Smooth muscle cell (in vitro differentiated cells): Measurements from ENCODE around the gene TMEM18. TPM values are rescaled to one million over a fixed set of nuclear protein-coding genes. Genes with fewer than 3 reads are reported as not detected.

Experiments
- DNase-seq: peaks from one replicate; lab custom pipeline; 2025; ENCODE audit not compliant: unreplicated experiment; lab: John Stamatoyannopoulos, UW
- H2AFZ ChIP-seq: fragments of 200-600 bp; sonication (generic); 2 replicates; pipeline ENCODE4 v1.6.0; 2016; ENCODE audit warnings: antibody characterized with exemption, low read depth, mild to moderate bottlenecking
- H3F3A ChIP-seq: fragments of 200-600 bp; sonication (generic); 2 replicates; pipeline ENCODE4 v1.6.0; 2017; ENCODE audit warnings: antibody characterized with exemption, low read depth
- H3K27ac ChIP-seq: fragments of 200-600 bp; sonication (generic); 2 replicates; pipeline ENCODE4 v1.5.1; 2016; ENCODE audit warnings: low read depth, mild to moderate bottlenecking
- H3K27me3 ChIP-seq: fragments of 200-600 bp; sonication (generic); 2 replicates; pipeline ENCODE4 v1.6.1; 2016; ENCODE audit warnings: low read depth, mild to moderate bottlenecking
- H3K36me3 ChIP-seq: fragments of 200-600 bp; sonication (generic); 2 replicates; pipeline ENCODE4 v1.5.1; 2016; ENCODE audit warnings: low read depth
- H3K4me1 ChIP-seq: fragments of 200-600 bp; sonication (generic); 2 replicates; pipeline ENCODE4 v1.5.1; 2016; ENCODE audit warnings: low read depth
- H3K4me2 ChIP-seq: fragments of 200-600 bp; sonication (generic); 2 replicates; pipeline ENCODE4 v1.6.0; 2016; ENCODE audit warnings: mild to moderate bottlenecking
- H3K4me3 ChIP-seq: fragments of 200-600 bp; sonication (generic); 2 replicates; pipeline ENCODE4 v1.5.1; 2016; ENCODE audit warnings: mild to moderate bottlenecking
- H3K79me2 ChIP-seq: fragments of 200-600 bp; sonication (generic); 2 replicates; pipeline ENCODE4 v1.6.0; 2016; ENCODE audit warnings: low read depth, mild to moderate bottlenecking
- H3K9ac ChIP-seq: fragments of 200-600 bp; sonication (generic); 2 replicates; pipeline ENCODE4 v1.6.0; 2016; ENCODE audit warnings: low read depth
- H3K9me3 ChIP-seq: fragments of 200-600 bp; sonication (generic); replicated peaks from 2 replicates; pipeline ENCODE4 v1.5.1; 2016; ENCODE audit warnings: low read depth
- H4K20me1 ChIP-seq: fragments of 200-600 bp; sonication (generic); 2 replicates; pipeline ENCODE4 v1.6.0; 2016; ENCODE audit warnings: low read depth
- CTCF ChIP-seq: fragments of 200-600 bp; sonication (generic); IDR thresholded peaks from 2 replicates; pipeline ENCODE4 v1.5.1; 2017; ENCODE audit warnings: borderline replicate concordance, mild to moderate bottlenecking, antibody characterized with exemption; ENCODE audit not compliant: insufficient read depth, poor library complexity, severe bottlenecking
- WGBS: methylation state at CpG from one replicate; pipeline ENCODE4 v1.1.7; 2016; ENCODE audit warnings: low lambda C conversion rate; 5-methylcytosine and 5-hydroxymethylcytosine counted together
- polyA plus RNA-seq: library from polyadenylated mRNA; unstranded; fragments of >200 nt; fragmentation: Nextera tagmentation; extraction: Ambion mirVana; gene quantifications from 2 replicates; pipeline ENCODE4 v1.2.1, GENCODE V29; 2016
- total RNA-seq: library from RNA; depleted of rRNA; stranded (reverse); fragments of >200 nt; gene quantifications from 2 replicates; pipeline ENCODE4 v1.2.3, GENCODE V29; 2014

TMEM18 gene
- total and polyA plus RNA-seq, 2 experiments from 2014 or later: 18.3 to 29.1 TPM

GRCh38 chr2:671787-672605, 5.2 kb downstream of the TMEM18 start:
- Histone ChIP-seq H3K36me3 (peaks cover 3% of the 10 kb centered on the region), H4K20me1 (peaks cover 40% of the 10 kb centered on the region), H3K27ac (no peak overlapping the region), H3K9me3 (no peaks in the 10 kb centered on the region), H3K4me1 (peaks cover 4% of the 10 kb centered on the region), H3F3A (peaks cover 6% of the 10 kb centered on the region), H3K9ac (no peak overlapping the region), H3K4me3 (no peak overlapping the region), H3K27me3 (no peaks in the 10 kb centered on the region), H2AFZ (no peak overlapping the region), H3K79me2 (peaks cover 23% of the 10 kb centered on the region), H3K4me2 (no peak overlapping the region)
- no peak for DNase-seq
- TF ChIP-seq CTCF: no peak
- WGBS: 91% methylated on average over 15 of the region's 18 CpGs

DNA sequence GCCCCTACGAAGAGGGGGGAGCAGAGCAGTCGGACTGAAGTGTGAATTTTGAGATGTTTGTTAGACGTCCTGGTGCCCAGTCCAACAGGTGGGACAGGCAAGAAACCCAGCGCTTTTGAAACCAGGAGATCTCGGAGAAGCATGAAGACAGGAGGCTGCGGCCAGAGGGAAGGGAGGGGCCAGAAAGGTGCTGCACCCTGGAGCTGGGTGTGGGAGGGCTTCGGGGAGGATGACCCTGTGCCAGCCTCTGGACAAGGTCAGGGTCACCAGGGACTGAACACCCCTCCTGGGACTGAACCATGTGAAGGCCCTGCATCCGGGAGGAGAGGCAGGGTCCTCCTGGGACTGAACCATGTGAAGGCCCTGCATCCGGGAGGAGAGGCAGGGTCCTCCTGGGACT, 6.1 kb downstream of the TMEM18 start:
- no peak overlapping the region for H3K9ac ChIP-seq
- 85% methylated on average over 9 of the region's 9 CpGs for WGBS
- no peaks in the 10 kb centered on the region for H3K9me3 ChIP-seq
- peaks cover 37% of the 10 kb centered on the region for H4K20me1 ChIP-seq
- no peak for DNase-seq
- no peak overlapping the region for H3K4me3 ChIP-seq
- no peak for TF ChIP-seq CTCF
- H2AFZ ChIP-seq: no peak overlapping the region
- H3K36me3 ChIP-seq: peaks cover 3% of the 10 kb centered on the region
- H3K4me1 ChIP-seq: peaks cover 4% of the 10 kb centered on the region
- peaks cover 23% of the 10 kb centered on the region for H3K79me2 ChIP-seq
- no peak overlapping the region for H3K27ac ChIP-seq
- H3K27me3 ChIP-seq: no peaks in the 10 kb centered on the region
- no peak overlapping the region for H3K4me2 ChIP-seq
- peaks cover 6% of the 10 kb centered on the region for H3F3A ChIP-seq

- H3K27ac ChIP-seq: no peak overlapping the region
These were observed 6.6 kb downstream of the TMEM18 start for GRCh38 chr2:670637-671036.

More at GRCh38 chr2:670637-671036, 6.6 kb downstream of the TMEM18 start:
- Histone ChIP-seq H2AFZ (no peak overlapping the region), H3K4me2 (no peak overlapping the region), H3K9me3 (no peaks in the 10 kb centered on the region), H4K20me1 (peaks cover 34% of the 10 kb centered on the region), H3F3A (peaks cover 4% of the 10 kb centered on the region), H3K9ac (no peak overlapping the region), H3K27me3 (no peaks in the 10 kb centered on the region), H3K4me1 (peaks cover 3% of the 10 kb centered on the region), H3K4me3 (no peak overlapping the region), H3K79me2 (peaks cover 22% of the 10 kb centered on the region), H3K36me3 (peaks cover 3% of the 10 kb centered on the region)
- DNase-seq: no peak
- TF ChIP-seq CTCF: no peak
- WGBS: 95% methylated on average over 18 of the region's 18 CpGs
